HG03432 (cell line): ENCODE results near the gene ATP8A2.

Experiments used
- ATAC-seq: cut with Tn5 transposase; IDR thresholded peaks from one replicate; pipeline ENCODE4 v1.9.1; 2021; ENCODE audit warnings: mild to moderate bottlenecking, moderate library complexity; ENCODE audit not compliant: unreplicated experiment

Gene ATP8A2

DNA sequence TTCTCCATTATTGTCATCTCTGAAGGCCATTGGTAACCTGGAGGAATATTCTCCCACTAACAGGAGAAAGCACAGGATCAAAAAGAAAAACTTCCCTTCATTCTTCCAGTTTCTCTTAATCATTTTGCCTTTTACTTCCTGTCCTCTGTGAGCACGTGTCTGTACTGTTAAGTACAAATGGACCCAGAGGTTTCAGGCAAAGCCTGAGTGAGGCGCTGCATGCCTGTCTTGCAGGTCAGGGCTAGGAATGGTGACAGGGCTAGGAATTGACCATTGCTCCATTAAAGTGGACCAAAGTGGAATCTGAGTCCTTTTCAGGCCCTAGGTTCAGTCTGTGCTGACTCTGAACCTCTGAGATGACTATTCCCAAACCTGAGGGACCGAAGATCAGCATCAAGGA is 353.3 kb downstream of the ATP8A2 start:
- ATAC-seq: no peak

DNA sequence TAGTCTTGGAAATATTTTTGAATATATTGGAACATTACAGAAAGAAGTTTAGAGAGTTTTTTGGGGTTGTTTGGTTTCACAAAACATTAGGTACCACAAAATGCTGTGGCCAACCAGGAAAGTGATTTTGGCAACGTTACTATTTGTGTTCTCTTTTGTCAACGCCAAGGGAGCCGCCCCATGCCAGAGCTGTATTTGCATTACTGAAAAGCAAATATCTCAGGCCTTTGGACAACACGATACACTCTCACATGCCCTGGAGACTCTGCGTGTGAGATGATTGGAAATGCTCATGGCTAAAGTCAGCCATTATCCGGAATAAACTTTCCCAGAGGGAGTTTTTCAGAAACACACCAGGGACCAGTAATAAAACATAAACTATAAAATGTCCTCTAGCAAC is 355.5 kb downstream of the ATP8A2 start:
- no peak for ATAC-seq

DNA sequence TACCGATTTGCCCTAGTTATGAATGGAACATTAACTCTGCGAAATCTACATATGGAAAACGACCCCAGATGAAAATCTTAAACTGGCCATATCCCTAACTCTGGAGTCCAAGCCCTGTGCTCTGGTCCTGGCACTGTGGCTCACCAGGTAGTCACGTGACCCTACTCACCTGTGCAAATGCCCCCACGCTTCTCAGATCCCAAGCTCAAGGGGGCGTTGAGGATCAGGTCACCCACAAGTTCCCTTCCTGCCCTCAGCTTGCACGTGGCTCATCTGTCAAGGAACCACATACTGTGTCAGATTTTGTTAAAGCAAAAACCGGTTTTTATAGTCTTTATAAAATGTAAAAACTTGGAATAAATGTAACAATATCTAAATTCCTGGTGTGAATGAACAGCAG is 356.0 kb downstream of the ATP8A2 start:
- ATAC-seq: no peak

DNA sequence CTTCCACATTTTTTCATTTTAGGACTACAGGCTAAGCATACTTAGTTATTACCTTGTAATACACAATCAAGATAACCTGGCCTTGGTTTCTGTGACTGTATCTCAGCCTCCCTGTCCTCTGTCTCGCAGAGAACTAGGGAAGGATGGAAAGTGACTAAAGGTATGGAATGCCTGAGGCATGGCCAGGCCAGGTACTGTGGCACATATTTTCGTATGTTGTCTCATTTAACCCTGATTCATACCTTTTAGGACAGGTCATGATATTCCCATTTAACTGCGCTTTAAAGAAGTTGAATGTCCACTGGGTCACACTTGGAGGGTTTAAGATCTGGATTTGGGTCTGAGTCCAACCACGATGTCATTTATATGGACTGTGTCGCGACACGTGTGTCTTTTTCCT is 357.4 kb downstream of the ATP8A2 start:
- ATAC-seq: no peak

DNA sequence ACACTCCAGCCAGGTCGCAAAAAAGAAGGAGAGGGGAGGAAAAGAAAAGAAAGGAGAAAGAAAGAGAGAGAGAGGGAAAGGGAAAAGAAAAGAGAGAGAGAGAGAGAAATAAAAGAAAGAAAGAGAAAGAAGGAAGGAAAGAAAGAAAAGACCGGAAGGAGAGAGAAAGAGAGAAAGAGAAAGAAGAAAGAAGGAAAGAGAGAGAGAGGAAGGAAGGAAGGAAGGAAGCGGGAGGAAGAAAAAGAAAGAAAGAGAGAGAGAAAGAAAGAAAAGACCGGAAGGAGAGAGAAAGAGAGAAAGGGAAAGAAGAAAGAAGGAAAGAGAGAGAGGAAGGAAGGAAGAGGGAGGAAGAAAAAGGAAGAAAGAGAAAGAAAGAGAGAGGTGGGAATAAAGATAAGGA is 359.3 kb downstream of the ATP8A2 start:
- ATAC-seq: no peak

DNA sequence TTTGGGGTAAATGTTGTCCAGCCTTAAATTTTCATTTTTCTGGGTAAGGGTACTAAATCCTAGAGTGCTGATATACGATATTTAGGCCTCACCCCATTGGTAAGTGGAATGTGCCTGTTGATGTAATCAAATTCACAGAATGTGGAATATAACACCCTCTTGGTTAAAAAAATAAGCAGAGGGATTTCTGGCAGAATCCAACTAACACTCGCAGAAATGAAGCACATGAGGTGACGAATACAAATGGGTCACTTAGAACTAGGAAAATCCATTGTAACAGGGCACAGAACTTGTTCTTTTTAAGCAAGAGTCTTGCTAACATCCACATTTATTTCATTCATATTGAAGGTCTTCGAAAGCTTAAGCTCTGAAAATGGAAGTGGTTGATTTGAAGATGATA is 359.8 kb downstream of the ATP8A2 start:
- ATAC-seq: no peak

DNA sequence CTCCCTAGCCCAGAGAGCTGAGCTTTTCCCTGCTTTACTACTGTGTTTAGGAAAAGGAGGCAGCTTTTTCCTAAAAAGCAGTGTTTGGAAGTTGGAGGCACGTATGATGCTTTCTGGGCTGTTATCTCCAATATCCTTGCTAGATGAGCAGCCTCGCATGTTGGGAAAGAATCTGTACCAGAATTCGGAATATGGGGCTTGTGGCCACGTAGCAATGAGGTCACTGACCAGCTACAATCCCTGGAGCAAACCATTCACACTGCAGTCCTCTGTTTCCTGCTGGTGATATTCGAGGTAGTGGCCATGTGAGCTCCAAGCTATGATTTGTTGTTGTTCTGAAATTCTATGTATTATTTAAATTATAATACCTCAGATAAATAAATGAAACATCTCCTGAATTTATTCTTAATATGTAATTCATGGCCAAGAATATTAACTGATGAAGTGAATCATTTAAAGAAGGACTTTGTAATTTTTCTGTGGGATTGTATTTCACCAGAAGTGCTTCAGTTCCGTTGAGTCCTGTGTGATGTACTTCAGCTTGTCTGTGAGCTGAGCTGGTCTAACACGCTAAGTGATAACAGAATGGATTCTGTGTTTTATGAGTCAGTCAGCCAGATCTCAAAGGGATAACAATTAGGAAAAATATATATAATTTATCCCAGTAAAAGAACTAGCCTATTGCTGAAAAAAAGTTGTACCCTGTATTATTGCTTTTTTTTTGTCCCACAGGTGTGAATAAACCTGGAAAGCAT is 360.5 kb downstream of the ATP8A2 start:
- ATAC-seq: no peak

DNA sequence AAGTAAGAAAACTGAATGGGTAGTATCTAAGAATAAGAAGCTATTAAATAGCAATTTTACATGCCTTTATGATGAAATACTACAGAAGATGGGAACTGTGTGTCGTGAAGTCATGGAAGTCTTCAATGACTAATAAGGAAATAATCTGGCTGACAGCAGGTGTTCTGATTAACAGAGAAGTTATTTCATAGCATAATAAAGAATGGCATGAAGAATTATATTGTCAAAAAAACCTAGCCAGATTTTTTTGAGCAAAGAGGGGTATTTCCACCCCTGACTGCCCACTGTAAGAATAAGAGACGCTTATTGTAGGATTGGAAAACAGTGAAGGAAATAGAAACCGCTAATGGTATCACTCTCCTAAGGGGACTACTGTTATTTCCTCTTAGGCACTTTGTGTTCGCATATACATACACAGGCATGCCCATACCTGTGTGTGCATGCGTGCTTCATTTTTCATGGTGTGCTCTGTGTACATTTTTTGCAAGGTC is 361.3 kb downstream of the ATP8A2 start:
- no peak for ATAC-seq

DNA sequence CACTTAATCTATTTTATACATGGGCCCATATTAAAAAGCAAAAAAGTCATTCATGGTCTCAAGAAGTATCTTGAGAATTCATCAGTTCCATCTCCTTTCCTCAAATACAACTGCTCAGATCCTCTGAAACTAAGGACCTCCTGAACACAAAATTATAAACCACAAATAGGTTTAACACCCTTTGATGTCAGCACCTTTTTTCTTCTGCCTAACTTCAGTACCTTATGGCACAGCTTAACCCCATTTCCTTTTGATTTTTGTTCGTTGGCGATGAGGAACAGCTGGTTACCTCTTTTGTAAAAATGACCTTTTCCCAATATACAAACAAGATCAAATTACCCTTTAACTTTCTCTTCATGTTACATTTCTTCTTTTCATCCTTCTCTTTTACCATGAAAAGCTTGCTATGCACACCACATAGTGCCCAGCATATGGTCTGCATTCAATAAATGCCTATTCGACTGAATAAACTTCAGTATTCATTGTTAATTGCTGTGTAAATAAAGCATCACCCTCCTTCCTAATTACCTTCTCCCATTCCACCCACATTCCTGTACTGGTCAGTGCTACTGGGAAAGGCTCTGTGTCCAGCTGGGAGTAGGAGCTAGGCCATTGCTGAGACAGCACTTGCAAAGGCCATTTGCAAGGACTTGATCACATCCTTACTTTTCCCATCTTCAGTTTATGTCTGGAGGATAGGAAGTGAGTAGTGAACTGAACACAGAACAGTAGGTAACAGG is 362.1 kb downstream of the ATP8A2 start:
- ATAC-seq: no peak

DNA sequence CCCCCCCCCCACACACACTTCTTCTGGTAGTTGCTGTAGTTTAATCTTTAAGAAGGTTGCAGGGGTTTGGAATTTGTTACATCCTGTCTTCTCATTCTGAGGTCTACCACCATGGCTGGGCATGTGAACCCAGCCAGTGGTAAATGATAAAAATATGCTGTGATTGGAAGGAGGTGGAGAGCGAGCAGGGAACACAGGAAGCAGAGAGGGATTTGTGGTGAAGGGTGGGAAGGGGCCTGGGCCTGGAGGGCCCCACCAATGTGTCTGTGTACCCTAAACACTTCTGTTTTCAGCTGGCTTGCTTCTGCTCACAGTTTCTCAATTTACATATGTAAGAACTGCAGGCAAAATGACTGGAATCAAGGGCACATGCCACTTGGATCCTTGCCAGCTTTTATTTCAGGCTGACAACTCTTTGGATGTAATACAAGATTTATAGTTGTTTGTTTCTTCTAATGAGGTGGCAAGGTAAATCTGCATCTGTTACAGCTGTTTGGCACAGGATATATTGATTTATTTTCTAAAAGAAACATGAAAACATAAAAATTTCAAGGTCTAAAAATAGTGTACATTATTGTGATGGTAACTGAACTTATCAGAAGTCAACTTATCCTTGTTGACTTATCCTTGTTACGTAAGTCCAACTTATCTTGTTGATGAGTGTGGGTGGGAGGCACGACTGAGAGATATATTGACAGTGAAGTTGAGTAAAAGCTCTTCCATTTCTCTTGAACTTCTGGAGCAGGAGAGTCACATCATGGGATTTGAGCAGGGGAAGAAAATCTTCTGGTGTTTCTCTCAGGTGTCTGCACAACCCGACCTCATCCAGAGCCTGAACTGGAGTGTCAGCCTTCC is 366.8 kb downstream of the ATP8A2 start:
- no peak for ATAC-seq

DNA sequence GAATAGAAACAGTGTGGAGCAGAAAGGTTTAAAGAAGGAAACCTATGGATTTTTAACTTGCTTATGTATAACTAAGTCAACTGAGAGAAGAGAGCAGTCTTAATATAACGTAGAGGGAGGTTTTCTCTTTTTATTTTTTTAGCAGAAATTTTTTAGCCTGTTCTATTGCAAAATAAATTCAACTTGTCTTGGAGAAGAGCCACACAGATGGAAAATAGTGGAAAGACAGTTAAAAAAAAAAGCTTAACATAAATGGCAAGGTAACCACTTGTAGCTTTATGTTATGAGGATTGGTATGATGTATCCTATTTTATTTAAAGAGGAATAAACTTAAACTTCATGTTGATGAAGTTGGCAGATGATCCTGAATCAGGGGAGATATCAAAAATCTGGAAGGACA is 367.6 kb downstream of the ATP8A2 start:
- no peak for ATAC-seq

DNA sequence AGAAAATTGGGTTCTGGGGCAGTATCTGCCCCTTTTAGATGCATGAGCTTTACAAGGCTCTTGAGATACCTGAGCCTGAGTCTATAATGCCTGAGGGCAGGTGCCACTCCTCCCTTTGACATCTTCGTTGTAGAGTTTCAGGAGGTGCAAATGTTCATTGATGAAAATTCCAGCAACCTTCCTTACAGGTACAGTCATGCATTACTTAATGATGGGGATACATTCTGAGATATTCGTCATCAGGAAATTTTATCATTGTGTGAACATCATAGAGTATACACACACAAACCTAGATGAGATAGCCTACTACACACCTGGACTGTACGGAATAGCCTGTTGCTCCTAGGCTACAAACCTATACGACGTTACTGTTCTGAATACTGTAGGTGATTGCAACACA is 370.0 kb downstream of the ATP8A2 start:
- ATAC-seq: no peak

DNA sequence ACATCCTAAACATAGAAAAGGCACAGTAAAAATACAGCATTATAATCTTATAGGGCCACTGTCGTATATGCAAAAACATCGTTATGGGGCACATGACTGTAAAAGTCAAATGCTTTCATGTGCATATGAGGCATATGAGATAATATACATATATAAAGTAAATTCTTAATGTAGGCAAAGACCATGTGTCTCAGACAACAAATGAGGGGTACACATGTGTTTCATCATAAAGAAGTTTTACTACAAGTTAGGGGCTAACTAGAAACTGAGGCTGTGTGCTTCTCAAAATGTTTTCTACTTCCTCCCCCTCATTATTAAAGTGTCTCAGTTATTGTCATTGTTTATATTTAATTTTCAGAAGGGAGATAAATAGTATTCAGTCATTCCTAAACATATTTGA is 370.4 kb downstream of the ATP8A2 start:
- ATAC-seq: no peak

DNA sequence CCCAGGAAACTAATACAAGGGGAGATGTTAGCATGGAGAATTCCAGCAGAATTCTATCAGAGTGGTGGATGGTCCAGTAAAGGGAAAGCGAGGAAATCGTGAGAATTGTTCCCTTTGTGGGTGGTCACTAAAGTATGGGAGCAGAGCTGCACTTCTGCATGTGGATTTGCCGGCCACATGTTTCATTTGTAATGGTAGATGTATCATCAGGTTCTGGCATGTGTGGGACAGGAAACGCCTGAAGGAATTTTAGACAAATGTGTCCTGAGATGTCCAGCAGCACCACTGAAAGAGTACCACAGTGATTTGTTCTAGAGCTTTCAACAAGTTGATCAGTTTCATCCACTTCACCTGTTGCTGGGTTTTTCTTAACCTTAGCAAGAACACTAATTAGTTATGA is 371.6 kb downstream of the ATP8A2 start:
- ATAC-seq: no peak

DNA sequence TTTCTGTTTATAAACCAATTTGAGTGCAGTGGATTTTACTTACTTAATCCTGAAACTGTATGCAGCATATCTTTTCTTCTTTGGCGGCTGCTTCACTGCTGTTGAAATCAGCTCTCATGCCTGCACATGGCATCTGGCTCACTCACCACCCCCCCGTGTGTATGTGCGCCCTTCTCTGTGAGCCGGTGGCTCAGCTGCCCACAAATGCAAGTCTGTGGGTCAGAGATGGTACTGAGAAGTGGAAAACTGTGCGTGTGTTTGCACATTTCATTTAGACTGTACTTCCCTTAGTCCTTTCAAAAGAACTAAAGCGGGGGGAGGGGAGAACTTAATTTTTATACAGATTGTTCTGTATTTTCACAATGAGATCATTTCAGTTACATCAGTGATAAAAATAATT is 372.4 kb downstream of the ATP8A2 start:
- no peak for ATAC-seq

DNA sequence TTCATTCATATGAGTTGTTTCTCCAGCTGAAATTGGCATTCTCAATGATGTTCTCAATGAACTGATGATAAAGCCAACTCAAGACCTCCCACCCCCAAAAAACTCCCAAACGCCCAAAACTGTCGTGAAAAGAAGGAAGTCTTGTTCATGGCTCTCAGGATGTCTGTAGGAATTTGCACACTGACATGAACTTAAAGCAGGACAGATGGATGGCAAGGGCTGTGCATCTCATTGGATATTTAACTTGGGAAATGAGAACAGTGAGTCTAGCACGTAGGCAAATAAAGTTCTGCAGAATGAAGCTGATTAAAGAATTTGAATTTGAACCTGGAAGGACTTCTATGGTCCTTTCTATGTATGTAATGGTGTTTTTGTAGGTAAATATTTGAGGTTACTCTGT is 374.4 kb downstream of the ATP8A2 start:
- ATAC-seq: no peak

DNA sequence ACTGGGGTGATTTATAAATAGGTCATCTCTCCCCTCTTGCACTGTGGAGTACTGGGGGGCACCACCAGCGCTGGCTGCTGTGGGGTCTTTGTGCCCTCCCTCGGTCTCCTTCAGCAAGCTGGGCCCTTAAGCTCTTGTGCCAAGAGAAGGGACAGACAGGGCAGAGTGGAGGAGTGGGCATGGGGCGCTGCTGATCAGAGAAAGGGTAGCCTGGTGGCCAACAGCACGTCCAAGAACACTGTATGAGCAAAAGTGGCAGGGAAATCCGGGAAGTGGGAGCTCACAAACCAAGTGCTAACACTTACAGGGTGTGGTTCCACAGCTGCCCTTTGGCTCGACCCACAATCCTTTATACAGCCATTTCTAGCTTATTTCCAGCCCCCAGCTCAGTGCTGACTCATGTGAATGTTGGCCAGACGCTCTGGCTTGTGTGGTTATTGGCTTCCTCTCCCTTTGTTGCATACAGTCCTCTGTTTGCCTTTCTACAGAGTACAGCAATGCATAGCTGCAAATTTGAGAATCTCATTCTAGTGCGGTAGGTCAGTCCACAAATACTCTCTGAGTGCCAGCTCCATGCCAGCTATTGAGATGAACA is 381.3 kb downstream of the ATP8A2 start:
- ATAC-seq: no peak

DNA sequence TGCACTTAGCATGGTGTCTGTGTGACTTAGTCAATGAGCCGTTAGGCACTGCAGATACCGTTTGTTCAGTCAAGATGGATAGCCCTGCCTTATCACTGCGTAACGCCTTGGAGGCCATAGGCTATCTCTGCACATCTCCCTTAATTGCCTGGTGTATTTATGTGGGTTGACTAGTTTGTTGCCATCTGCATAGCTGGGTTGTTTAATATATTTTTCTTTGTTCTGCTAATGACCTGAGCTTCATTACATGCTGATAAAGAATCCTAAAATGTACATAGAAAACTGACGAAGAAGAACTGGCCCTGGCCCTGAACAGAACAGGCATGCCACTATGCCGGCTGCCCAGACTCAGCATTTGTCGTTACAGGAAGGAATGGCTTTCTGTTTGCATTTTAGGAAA is 382.2 kb downstream of the ATP8A2 start:
- no peak for ATAC-seq

DNA sequence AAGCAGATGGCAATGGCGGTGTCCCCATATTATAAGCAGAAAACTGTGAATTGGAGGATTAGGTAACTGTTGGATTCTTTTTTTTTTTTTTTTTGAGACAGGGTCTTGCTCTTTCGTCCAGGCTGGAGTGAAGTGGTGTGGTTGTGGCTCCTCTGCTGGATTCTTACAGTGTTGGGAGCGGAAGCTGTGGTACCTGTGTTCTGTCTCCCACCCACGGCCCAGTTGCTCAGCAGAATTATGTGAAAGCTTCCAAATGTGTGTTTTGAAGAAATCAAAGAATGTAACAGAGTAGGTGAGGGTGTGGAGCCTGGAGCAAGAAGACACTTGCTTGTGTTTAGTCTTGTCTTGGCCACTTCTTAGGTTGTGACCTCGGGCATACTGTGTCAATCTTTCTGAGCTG is 384.5 kb downstream of the ATP8A2 start:
- ATAC-seq: no peak

DNA sequence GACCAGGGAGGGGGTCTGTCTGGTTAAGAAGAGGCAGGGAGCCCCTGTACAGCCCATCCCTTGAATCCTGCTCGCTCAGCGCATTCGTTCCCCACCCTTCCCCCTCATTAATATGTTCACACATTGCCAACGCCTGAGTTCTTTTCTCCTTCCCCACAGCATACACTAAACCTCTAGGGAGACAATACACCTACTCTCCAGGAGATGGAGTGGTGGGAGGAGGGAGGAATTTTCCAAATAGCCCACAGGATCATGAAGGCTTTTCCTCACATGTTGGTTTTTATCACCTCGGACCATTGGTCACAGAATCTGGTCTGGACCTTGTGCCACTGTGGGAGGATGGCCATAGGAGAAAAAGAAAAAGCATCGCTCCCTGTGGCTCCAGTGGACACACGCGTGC is 385.1 kb downstream of the ATP8A2 start:
- no peak for ATAC-seq

DNA sequence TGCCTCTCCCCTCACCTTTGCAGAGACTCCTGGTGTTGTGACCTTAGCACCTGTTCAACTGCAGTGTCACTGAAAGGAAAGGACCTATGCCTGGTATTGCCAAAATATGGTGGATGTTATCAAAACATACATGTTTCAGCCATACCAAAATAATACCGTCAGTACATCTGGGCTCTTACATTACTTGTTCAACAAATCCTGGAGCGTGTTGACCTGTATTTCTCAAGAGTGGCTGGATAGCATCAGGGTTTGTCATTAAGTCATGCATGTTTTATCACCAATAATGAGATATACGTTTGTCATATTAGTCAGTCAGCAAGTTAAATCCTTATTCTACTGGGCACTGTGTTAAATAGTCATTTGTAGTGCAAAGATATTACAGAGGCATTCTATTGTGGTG is 389.3 kb downstream of the ATP8A2 start:
- no peak for ATAC-seq
